Esophagus muscularis mucosa (tissue), 4 donors: ENCODE results near the gene GNB1.
A peak's percentile ranks its signal among the peaks of the same experiment; 100 is the strongest.

ENCODE experiments used
- CTCF ChIP-seq, 3 experiments: fragments of 200-600 bp in 2 of 3; fragments of 450-650 bp in 1 of 3; sonication (generic) in 2 of 3; IDR thresholded peaks; one replicate each; pipeline ENCODE4 v1.5.1; 2017 to 2019; ENCODE audit warnings: antibody characterized with exemption in 3 of 3, mild to moderate bottlenecking in 2 of 3, moderate library complexity in 1 of 3
- EP300 ChIP-seq: sonication (generic); formaldehyde crosslinking; IDR thresholded peaks from one replicate; pipeline ENCODE4 v1.6.1; 2017; ENCODE audit warnings: antibody characterized with exemption
- POLR2A ChIP-seq: fragments of 450-650 bp; IDR thresholded peaks from one replicate; pipeline ENCODE4 v1.6.1; 2017; ENCODE audit warnings: antibody characterized with exemption, moderate library complexity, mild to moderate bottlenecking, low read depth
- POLR2AphosphoS5 ChIP-seq, 2 donors: sonication (generic); formaldehyde crosslinking; IDR thresholded peaks; one replicate each; pipeline ENCODE4 v1.6.1; 2017; ENCODE audit warnings: antibody characterized with exemption in 2 of 2

GRCh38 chr1:1906185-1907097, 15.6 kb upstream of the GNB1 start:
- TF ChIP-seq CTCF (IDR thresholded peaks at IDR 0.05) (peak; percentile 86 to 97 (median 97)), POLR2AphosphoS5 (IDR thresholded peaks at IDR 0.05) (peak; percentile 61 to 78), EP300 (no peak), POLR2A (no peak)
